Osteocyte (in vitro differentiated cells): Measurements from ENCODE around the gene HMHB1. TPM values are rescaled to one million over a fixed set of nuclear protein-coding genes. Genes with fewer than 3 reads are reported as not detected.

Experiments used
- DNase-seq: peaks from one replicate; pipeline ENCODE4 v3.0.0; 2021; ENCODE audit warnings: mixed read lengths; ENCODE audit not compliant: unreplicated experiment; ENCODE audit errors: extremely low spot score
- H3K27ac Mint-ChIP-seq: one replicate; pipeline ENCODE4 v1.8.0; 2021; ENCODE audit warnings: mild to moderate bottlenecking, mixed read lengths; ENCODE audit not compliant: unreplicated experiment
- H3K27me3 Mint-ChIP-seq: one replicate; pipeline ENCODE4 v1.8.0; 2021; ENCODE audit warnings: mixed read lengths; ENCODE audit not compliant: unreplicated experiment
- H3K36me3 Mint-ChIP-seq: one replicate; pipeline ENCODE4 v1.8.0; 2021; ENCODE audit warnings: mixed read lengths; ENCODE audit not compliant: unreplicated experiment
- H3K4me1 Mint-ChIP-seq: one replicate; pipeline ENCODE4 v1.8.0; 2021; ENCODE audit warnings: mixed read lengths; ENCODE audit not compliant: unreplicated experiment
- H3K4me3 Mint-ChIP-seq: one replicate; pipeline ENCODE4 v1.8.0; 2021; ENCODE audit warnings: mild to moderate bottlenecking, moderate library complexity, mixed read lengths; ENCODE audit not compliant: unreplicated experiment
- H3K9me3 Mint-ChIP-seq: one replicate; pipeline ENCODE4 v1.8.0; 2021; ENCODE audit warnings: mixed read lengths; ENCODE audit not compliant: unreplicated experiment
- long read RNA-seq: library from polyadenylated mRNA; unstranded; transcript quantifications from one replicate; pipeline ENCODE4 v2.0.0, GENCODE V29; 2021
- total RNA-seq: library from RNA; stranded (reverse); gene quantifications from 2 replicates; pipeline ENCODE4 v1.2.1, GENCODE V29; 2021
- TF ChIP-seq, protein P1 (sequence below): fragments of 200-600 bp; sonication (generic); IDR thresholded peaks from 2 replicates; pipeline ENCODE4 v1.5.0; 2021; ENCODE audit warnings: antibody characterized with exemption, mild to moderate bottlenecking, moderate library complexity

Gene HMHB1
- total RNA-seq: not detected in 2 replicates
- long read RNA-seq: 0 reads

DNA sequence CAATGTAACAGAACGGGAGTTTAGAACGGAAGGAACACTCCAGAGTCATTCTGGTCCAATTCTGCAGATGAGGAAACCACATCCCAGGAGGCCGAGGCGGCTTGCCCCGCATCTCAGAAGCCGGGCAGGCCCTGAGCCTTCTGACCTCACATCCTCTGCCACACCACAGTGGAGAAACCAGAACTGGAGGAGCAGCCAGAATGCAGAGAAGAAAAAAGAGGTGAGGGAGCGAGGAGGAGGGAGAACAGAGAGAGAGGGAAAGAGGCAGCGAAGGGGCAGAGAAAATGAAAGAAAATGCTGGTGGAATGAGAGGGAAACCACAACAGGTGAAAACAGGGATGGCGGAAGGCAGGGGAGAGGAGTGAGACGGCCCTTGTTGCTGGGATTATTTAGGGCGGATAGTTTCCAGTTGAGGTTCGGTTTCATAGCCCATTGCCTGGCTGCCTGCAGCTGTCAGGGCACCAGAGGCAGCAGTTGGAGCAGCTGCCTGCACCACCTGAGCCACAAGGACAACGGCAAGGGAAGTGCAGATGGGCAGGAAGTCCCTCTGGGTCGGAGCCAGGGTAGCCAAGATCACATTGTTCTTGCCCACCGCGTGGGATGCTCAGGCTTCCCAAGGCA lies at the start of gene HMHB1:
TSS of gene HMHB1 (plus strand) at position 77 of the 621 bp plus-strand sequence.
- Mint-ChIP-seq H3K27ac (no peak within 1 kb of the TSS), H3K27me3 (no peaks in the 10 kb centered on the region), H3K9me3 (peaks cover 6% of the 10 kb centered on the region), H3K36me3 (no peaks in the 10 kb centered on the region), H3K4me3 (no peak within 1 kb of the TSS), H3K4me1 (no peaks in the 10 kb centered on the region)
- TF ChIP-seq, protein P1, sequence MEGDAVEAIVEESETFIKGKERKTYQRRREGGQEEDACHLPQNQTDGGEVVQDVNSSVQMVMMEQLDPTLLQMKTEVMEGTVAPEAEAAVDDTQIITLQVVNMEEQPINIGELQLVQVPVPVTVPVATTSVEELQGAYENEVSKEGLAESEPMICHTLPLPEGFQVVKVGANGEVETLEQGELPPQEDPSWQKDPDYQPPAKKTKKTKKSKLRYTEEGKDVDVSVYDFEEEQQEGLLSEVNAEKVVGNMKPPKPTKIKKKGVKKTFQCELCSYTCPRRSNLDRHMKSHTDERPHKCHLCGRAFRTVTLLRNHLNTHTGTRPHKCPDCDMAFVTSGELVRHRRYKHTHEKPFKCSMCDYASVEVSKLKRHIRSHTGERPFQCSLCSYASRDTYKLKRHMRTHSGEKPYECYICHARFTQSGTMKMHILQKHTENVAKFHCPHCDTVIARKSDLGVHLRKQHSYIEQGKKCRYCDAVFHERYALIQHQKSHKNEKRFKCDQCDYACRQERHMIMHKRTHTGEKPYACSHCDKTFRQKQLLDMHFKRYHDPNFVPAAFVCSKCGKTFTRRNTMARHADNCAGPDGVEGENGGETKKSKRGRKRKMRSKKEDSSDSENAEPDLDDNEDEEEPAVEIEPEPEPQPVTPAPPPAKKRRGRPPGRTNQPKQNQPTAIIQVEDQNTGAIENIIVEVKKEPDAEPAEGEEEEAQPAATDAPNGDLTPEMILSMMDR: no peak
- DNase-seq: no peak

DNA sequence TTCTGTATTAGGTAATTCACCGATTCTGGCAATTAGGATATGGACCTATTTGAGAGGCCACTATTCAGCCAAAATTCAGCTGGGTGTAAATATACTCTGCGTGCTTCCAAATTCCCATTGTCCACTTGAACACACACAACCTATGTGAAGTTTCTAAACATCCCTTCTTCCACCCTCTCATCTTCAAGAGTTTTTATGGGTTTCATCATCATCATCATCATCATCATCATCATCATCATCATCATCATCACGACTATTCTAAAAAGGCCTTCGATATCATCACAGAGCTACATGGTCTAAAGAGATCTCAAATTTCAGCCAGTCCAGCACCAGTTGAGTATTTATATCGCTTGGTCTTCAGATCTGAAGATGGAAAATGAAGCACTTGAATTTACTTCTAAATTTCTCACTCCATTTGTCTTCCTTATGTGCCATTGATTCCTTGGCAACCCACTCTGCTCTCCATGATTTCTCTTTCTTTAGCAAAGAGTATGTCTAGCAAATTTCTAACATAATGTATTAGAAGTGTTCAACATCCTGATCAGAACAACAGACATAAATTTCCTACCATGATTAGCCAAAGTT lies 49.2 kb upstream of the HMHB1 start:
- Mint-ChIP-seq H3K27me3 (no peaks in the 10 kb centered on the region), H3K4me1 (peaks cover 5% of the 10 kb centered on the region), H3K9me3 (no peaks in the 10 kb centered on the region), H3K27ac (no peak overlapping the region), H3K4me3 (no peak overlapping the region), H3K36me3 (peaks cover 2% of the 10 kb centered on the region)
- DNase-seq: no peak
- TF ChIP-seq, protein P1: no peak

DNA sequence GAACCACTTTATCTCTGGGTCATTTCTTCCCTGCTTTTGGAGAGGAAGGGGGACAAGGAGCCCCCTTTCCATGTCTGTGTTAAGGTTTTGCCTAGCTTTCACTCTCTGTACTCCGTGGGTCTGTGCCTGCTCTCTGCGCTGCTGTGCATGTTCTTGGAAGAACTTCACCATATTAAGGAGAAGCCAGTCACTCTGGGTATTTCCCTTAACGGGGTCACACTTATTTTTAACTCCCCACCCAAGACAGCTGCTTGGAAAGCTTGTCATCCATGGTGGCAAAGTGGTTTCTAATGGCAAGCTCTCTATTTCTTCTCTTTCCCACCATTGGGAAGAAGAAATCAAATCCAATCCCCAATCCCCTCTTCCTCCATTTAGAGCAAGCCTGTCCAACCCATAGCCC lies 44.8 kb upstream of the HMHB1 start:
- H3K9me3 Mint-ChIP-seq: no peaks in the 10 kb centered on the region
- peaks cover 5% of the 10 kb centered on the region for H3K4me1 Mint-ChIP-seq
- no peak for DNase-seq
- TF ChIP-seq, protein P1: no peak
- H3K36me3 Mint-ChIP-seq: peaks cover 2% of the 10 kb centered on the region
- no peak overlapping the region for H3K27ac Mint-ChIP-seq
- H3K4me3 Mint-ChIP-seq: no peak overlapping the region
- no peaks in the 10 kb centered on the region for H3K27me3 Mint-ChIP-seq

DNA sequence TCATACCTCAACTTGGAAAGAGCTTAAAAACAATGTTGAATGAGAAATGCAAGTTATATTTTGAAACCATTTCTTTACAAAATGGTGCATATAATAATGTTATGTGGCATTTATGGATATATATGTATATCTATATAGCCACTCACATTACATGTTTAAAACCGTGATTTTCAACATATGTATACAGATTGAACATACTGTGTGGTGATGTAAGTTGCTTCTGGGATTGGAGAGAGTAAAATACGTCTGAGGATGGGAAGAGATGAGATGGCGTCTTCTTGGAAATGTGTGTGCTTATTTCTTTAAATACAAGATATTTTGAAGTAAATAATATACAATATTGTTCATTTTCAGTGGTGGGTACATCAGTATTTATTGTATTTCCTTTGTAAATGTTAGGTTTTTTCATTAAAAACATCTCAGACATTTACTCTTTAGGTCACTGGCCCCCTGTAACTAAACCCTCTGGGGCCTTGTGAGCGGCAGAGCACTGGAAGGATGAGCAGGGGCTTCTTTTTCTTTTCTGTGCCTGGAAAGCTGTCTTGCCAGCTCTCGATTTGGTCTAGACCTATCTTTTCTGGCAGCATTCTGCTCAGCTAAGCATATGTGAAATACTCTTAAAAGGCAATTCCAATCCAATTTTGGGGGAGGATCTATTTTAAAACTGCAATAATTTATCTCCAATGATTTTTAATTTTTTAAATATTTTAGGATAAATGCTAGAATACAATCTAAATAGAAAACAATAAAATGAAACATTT lies 42.8 kb upstream of the HMHB1 start:
- Mint-ChIP-seq H3K36me3 (peaks cover 2% of the 10 kb centered on the region), H3K27me3 (no peaks in the 10 kb centered on the region), H3K4me3 (no peak overlapping the region), H3K4me1 (peaks cover 5% of the 10 kb centered on the region), H3K9me3 (no peaks in the 10 kb centered on the region), H3K27ac (no peak overlapping the region)
- TF ChIP-seq, protein P1: no peak
- DNase-seq: no peak

DNA sequence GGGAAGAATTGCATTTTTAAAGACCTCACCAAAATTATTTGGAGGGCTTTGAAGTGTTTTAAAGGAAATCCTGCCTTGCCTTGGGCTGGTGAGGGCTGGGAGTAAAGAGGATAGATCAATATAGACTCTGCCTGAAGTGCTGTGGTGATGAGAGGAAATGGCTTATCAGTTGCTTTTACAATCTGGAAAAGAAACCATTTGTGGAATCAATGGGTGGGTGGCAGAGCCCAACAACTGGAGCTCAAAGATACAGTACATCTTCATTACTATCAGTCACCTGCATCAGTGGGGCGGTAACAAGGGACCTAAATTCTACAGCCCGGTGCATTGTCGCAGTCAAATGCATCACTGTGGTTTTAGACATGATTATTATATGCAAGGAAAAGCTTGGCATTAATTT lies 41.5 kb upstream of the HMHB1 start:
- TF ChIP-seq, protein P1: no peak
- no peak for DNase-seq
- H3K4me1 Mint-ChIP-seq: peaks cover 5% of the 10 kb centered on the region
- H3K27ac Mint-ChIP-seq: no peak overlapping the region
- no peak overlapping the region for H3K4me3 Mint-ChIP-seq
- H3K36me3 Mint-ChIP-seq: peaks cover 2% of the 10 kb centered on the region
- H3K9me3 Mint-ChIP-seq: no peaks in the 10 kb centered on the region
- H3K27me3 Mint-ChIP-seq: no peaks in the 10 kb centered on the region
